Activated CD4-positive, alpha-beta T cell treated with anti-CD3 and anti-CD28 coated beads, Interleukin-2, amount 50 U/mL, for 1 hour (primary cell): ENCODE measurements around the gene SH2D3A.
"Not testable (repeated sequence)": the region's sequence is repeated elsewhere in the genome, so short reads cannot be mapped to it uniquely, and the experiment has no call there.

Source experiments
- DNase-seq: peaks from one replicate; pipeline ENCODE4 v3.0.0-alpha.2; 2020

SH2D3A gene

GRCh38 chr19:6754136-6754535 is 13.1 kb downstream of the SH2D3A start:
- no peak for DNase-seq

GRCh38 chr19:6753178-6754031 is 13.8 kb downstream of the SH2D3A start:
- DNase-seq, result peak; percentile 75

- no peak for DNase-seq
Measured at GRCh38 chr19:6752256-6753177, 14.7 kb downstream of the SH2D3A start.

GRCh38 chr19:6751189-6751588 is 16.0 kb downstream of the SH2D3A start:
- no peak for DNase-seq

- DNase-seq, result no peak
Measured at GRCh38 chr19:6750062-6750461, 17.2 kb downstream of the SH2D3A start.

GRCh38 chr19:6748543-6748942 is 18.7 kb downstream of the SH2D3A start:
- not testable (repeated sequence) for DNase-seq

- no peak for DNase-seq
Measured at GRCh38 chr19:6745965-6746364, 21.3 kb downstream of the SH2D3A start.

- DNase-seq, result no peak
Measured at GRCh38 chr19:6744381-6745301, 22.6 kb downstream of the SH2D3A start.

GRCh38 chr19:6743714-6744380 is 23.4 kb downstream of the SH2D3A start:
- no peak for DNase-seq

GRCh38 chr19:6743066-6743465 is 24.2 kb downstream of the SH2D3A start:
- DNase-seq, result no peak

- no peak for DNase-seq
Measured at GRCh38 chr19:6740589-6741343, 26.5 kb downstream of the SH2D3A start.

GRCh38 chr19:6739883-6740588 is 27.2 kb downstream of the SH2D3A start:
- DNase-seq, result no peak

GRCh38 chr19:6739390-6739882 is 27.8 kb downstream of the SH2D3A start, which contains the start of gene TRIP10:
Gene TRIP10, plus strand, starts transcription at chr19:6739680. Its CDS starts 82 bp downstream, at chr19:6739762.
- DNase-seq, result peak; percentile 79

GRCh38 chr19:6738787-6739389 is 28.3 kb downstream of the SH2D3A start:
- peak; percentile 16 for DNase-seq

GRCh38 chr19:6737873-6738786 is 29.1 kb downstream of the SH2D3A start:
- DNase-seq, result peak; percentile 71

GRCh38 chr19:6737284-6737872 is 29.9 kb downstream of the SH2D3A start, which contains the start of gene GPR108:
Gene GPR108, minus strand, starts transcription at chr19:6737580. Its CDS starts 4 bp downstream, at chr19:6737576.
- peak; percentile 98 for DNase-seq

- DNase-seq, result no peak
Measured at GRCh38 chr19:6736917-6737283, 30.3 kb downstream of the SH2D3A start.
